GM23338 (cell line): ENCODE results near the gene CCDC63. TPM values are rescaled to one million over a fixed set of nuclear protein-coding genes. Genes with fewer than 3 reads are reported as not detected.

Experiments
- ATAC-seq: fragments of 200-7000 bp; cut with Tn5 transposase; 3 replicates; pipeline ENCODE4 v1.9.1; 2020
- DNase-seq: peaks from one replicate; pipeline ENCODE4 v3.0.0-alpha.2; 2015; ENCODE audit warnings: low spot score
- H2AFZ ChIP-seq: fragments of 200-600 bp; sonication (generic); 2 replicates; pipeline ENCODE4 v1.8.0; 2016; ENCODE audit warnings: antibody characterized with exemption, mild to moderate bottlenecking, moderate library complexity
- H3F3A ChIP-seq: fragments of 200-600 bp; sonication (generic); replicated peaks from 2 replicates; pipeline ENCODE4 v1.8.0; 2017; ENCODE audit warnings: antibody characterized with exemption, mixed run types, low read depth
- H3K27ac ChIP-seq: fragments of 200-600 bp; sonication (generic); 2 replicates; pipeline ENCODE4 v1.6.1; 2016; ENCODE audit warnings: low read depth
- H3K27me3 ChIP-seq: fragments of 200-600 bp; sonication (generic); 2 replicates; pipeline ENCODE4 v1.8.0; 2016; ENCODE audit warnings: mild to moderate bottlenecking, mixed run types, moderate library complexity; ENCODE audit not compliant: insufficient read depth
- H3K36me3 ChIP-seq: fragments of 200-600 bp; sonication (generic); 2 replicates; pipeline ENCODE4 v1.8.0; 2016; ENCODE audit warnings: mild to moderate bottlenecking; ENCODE audit not compliant: insufficient read depth
- H3K4me1 ChIP-seq: fragments of 200-600 bp; sonication (generic); 2 replicates; pipeline ENCODE4 v1.8.0; 2016; ENCODE audit warnings: mild to moderate bottlenecking, moderate library complexity; ENCODE audit not compliant: insufficient read depth
- H3K4me2 ChIP-seq: fragments of 200-600 bp; sonication (generic); 2 replicates; pipeline ENCODE4 v1.7.1; 2017; ENCODE audit warnings: mixed run types
- H3K4me3 ChIP-seq: fragments of 200-600 bp; sonication (generic); 2 replicates; pipeline ENCODE4 v1.6.1; 2016; ENCODE audit warnings: mixed run types
- H3K79me2 ChIP-seq: fragments of 200-600 bp; sonication (generic); replicated peaks from 2 replicates; pipeline ENCODE4 v1.8.0; 2017; ENCODE audit warnings: mild to moderate bottlenecking; ENCODE audit not compliant: insufficient read depth
- H3K9me2 ChIP-seq: fragments of 200-600 bp; sonication (generic); 2 replicates; pipeline ENCODE4 v1.8.0; 2017; ENCODE audit not compliant: insufficient read depth
- H4K20me1 ChIP-seq: fragments of 200-600 bp; sonication (generic); replicated peaks from 2 replicates; pipeline ENCODE4 v1.8.0; 2017; ENCODE audit warnings: mild to moderate bottlenecking; ENCODE audit not compliant: insufficient read depth
- H3K27ac Mint-ChIP-seq: 2 replicates; pipeline ENCODE4 v1.8.0; 2020; ENCODE audit warnings: inconsistent platforms, mild to moderate bottlenecking, moderate library complexity, mixed read lengths
- H3K27me3 Mint-ChIP-seq: 3 replicates; pipeline ENCODE4 v1.8.0; 2022; ENCODE audit warnings: low read depth, mild to moderate bottlenecking, moderate library complexity, mixed read lengths, inconsistent platforms; ENCODE audit not compliant: insufficient read depth, poor library complexity
- H3K36me3 Mint-ChIP-seq: 3 replicates; pipeline ENCODE4 v1.8.0; 2021; ENCODE audit warnings: low read depth, mild to moderate bottlenecking, inconsistent platforms, moderate library complexity, mixed read lengths
- H3K4me1 Mint-ChIP-seq: 3 replicates; pipeline ENCODE4 v1.8.0; 2020; ENCODE audit warnings: mild to moderate bottlenecking, inconsistent platforms, mixed read lengths
- H3K4me3 Mint-ChIP-seq: 3 replicates; pipeline ENCODE4 v1.8.0; 2021; ENCODE audit warnings: moderate library complexity, mild to moderate bottlenecking, inconsistent platforms, mixed read lengths
- H3K9me3 Mint-ChIP-seq: 3 replicates; pipeline ENCODE4 v1.8.0; 2020; ENCODE audit warnings: moderate library complexity, mild to moderate bottlenecking, inconsistent platforms, mixed read lengths
- CREB1 ChIP-seq: fragments of 250-450 bp; sonication (Bioruptor Pico); IDR thresholded peaks from 2 replicates; pipeline ENCODE4 v1.5.0; 2020; ENCODE audit warnings: low read depth, mild to moderate bottlenecking, moderate library complexity
- EZH2 ChIP-seq: fragments of 200-600 bp; sonication (generic); IDR thresholded peaks from one replicate; pipeline ENCODE4 v1.8.0; 2017; ENCODE audit warnings: antibody characterized with exemption, mild to moderate bottlenecking, low read depth; ENCODE audit not compliant: unreplicated experiment
- JUNB ChIP-seq: IDR thresholded peaks from one replicate; pipeline ENCODE4 v1.6.1; 2016; ENCODE audit warnings: antibody characterized with exemption; ENCODE audit not compliant: unreplicated experiment
- POLR2AphosphoS5 ChIP-seq: IDR thresholded peaks from 2 replicates; pipeline ENCODE4 v1.6.1; 2016; ENCODE audit warnings: antibody characterized with exemption, low read depth
- REST ChIP-seq: IDR thresholded peaks from one replicate; pipeline ENCODE4 v1.6.1; 2018; ENCODE audit warnings: antibody characterized with exemption; ENCODE audit not compliant: unreplicated experiment
- STAT1 ChIP-seq: IDR thresholded peaks from one replicate; pipeline ENCODE4 v1.6.1; 2016; ENCODE audit warnings: antibody characterized with exemption; ENCODE audit not compliant: unreplicated experiment
- ZNF114 ChIP-seq: fragments of 250-450 bp; sonication (Bioruptor Pico); IDR thresholded peaks from 2 replicates; pipeline ENCODE4 v1.5.0; 2020; ENCODE audit warnings: mild to moderate bottlenecking, moderate library complexity
- ZNF331 ChIP-seq: fragments of 250-450 bp; sonication (Bioruptor Pico); IDR thresholded peaks from 2 replicates; pipeline ENCODE4 v1.5.0; 2020; ENCODE audit warnings: low read depth, mild to moderate bottlenecking, moderate library complexity
- polyA plus RNA-seq: library from polyadenylated mRNA; unstranded; fragments of >200 nt; fragmentation: Nextera tagmentation; extraction: Ambion mirVana; gene quantifications from 2 replicates; pipeline ENCODE4 v1.2.1, GENCODE V29; 2016
- total RNA-seq: library from RNA; depleted of rRNA; stranded (reverse); fragments of >200 nt; shearing (Covaris generic); gene quantifications from 2 replicates; pipeline ENCODE4 v1.2.3, GENCODE V29; 2014
- TF ChIP-seq, protein P1 (sequence below): IDR thresholded peaks from 2 replicates; pipeline ENCODE4 v1.6.1; 2016; ENCODE audit warnings: antibody characterized with exemption
- TF ChIP-seq, protein P2 (sequence below), 2 experiments: fragments of 200-600 bp in 1 of 2; sonication (generic) in 1 of 2; conservative IDR thresholded peaks; 2 replicates each; pipeline versions ENCODE4 v1.5.1 to v1.6.1; 2016 to 2017; ENCODE audit warnings: antibody characterized with exemption in 2 of 2, low read depth in 2 of 2, mild to moderate bottlenecking in 2 of 2, moderate library complexity in 1 of 2

CCDC63 gene
- total and polyA plus RNA-seq, 2 experiments from 2014 or later = 1.8 TPM; not detected in 1

DNA sequence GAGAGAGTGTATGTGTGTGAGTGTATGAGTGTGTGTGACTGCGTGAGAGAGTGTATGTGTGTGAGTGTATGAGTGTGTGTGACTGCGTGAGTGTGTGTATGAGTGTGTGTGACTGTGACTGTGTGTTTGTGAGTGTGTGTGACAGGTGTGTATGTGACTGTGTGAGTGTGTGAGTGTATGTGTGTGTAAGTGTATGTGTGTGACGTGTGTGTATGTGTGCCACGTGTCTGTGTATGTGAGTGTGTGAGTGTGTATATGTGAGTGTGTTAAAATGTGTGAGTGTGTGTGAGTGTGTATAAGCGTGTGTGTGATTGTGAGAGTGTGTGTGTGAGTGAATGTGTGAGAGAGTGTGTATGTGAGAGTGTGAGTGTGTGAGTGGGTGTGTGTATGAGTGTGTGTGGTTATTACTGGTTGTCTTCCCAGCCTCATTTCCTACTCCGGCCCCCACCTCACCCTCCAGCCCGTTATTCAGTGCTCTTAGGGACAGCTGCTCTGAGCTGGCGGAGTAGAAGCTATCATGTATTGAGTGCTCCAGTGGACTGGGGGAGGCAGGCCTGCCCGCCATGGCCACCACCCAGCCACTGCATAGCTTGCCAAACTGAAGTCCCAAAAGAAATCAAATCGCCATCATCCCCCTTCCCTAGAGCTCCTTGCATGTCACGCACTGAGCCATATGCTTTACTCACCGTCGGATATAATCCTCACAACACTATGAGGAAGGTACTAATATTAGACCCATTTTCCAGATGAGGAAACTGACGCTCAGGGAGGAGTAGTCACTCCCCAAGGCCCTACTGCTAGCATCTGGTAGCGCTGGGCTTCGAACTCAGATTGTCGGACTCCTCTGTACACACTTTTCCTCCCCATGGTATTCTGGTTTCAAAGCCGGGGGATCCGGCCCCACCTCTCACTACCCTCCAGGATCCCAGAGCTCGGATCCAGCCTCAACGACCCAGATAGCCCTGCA lies 83.8 kb downstream of the CCDC63 start:
- Histone ChIP-seq H3K9me2 (0 out of 2 replicates have a peak, but pooled peaks cover 5% of the 10 kb centered on the region), H3K27me3 (no peaks in the 10 kb centered on the region), H3F3A (no peaks in the 10 kb centered on the region), H3K4me2 (no peak overlapping the region), H3K27ac (no peak overlapping the region), H3K4me1 (peaks cover 1% of the 10 kb centered on the region), H3K79me2 (no peaks in the 10 kb centered on the region), H3K4me3 (no peak overlapping the region), H4K20me1 (no peaks in the 10 kb centered on the region), H2AFZ (no peak overlapping the region), H3K36me3 (no peaks in the 10 kb centered on the region)
- Mint-ChIP-seq H3K27ac (no peak overlapping the region), H3K4me1 (peaks cover 23% of the 10 kb centered on the region), H3K4me3 (no peak overlapping the region), H3K27me3 (peaks cover 11% of the 10 kb centered on the region), H3K36me3 (peaks cover 6% of the 10 kb centered on the region; the same call in 1 of the 3 replicates), H3K9me3 (peaks cover 5% of the 10 kb centered on the region; the same call in 2 of the 3 replicates)
- no peak for TF ChIP-seq JUNB
- no peak for TF ChIP-seq REST
- no peak for TF ChIP-seq POLR2AphosphoS5
- no peak for TF ChIP-seq CREB1 (CRISPR knock-in tag)
- TF ChIP-seq, protein P1, sequence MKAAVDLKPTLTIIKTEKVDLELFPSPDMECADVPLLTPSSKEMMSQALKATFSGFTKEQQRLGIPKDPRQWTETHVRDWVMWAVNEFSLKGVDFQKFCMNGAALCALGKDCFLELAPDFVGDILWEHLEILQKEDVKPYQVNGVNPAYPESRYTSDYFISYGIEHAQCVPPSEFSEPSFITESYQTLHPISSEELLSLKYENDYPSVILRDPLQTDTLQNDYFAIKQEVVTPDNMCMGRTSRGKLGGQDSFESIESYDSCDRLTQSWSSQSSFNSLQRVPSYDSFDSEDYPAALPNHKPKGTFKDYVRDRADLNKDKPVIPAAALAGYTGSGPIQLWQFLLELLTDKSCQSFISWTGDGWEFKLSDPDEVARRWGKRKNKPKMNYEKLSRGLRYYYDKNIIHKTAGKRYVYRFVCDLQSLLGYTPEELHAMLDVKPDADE = no peak
- no peak for TF ChIP-seq EZH2
- no peak for TF ChIP-seq ZNF114 (CRISPR knock-in tag)
- no peak for TF ChIP-seq STAT1
- no peak for DNase-seq
- no peak for ATAC-seq

DNA sequence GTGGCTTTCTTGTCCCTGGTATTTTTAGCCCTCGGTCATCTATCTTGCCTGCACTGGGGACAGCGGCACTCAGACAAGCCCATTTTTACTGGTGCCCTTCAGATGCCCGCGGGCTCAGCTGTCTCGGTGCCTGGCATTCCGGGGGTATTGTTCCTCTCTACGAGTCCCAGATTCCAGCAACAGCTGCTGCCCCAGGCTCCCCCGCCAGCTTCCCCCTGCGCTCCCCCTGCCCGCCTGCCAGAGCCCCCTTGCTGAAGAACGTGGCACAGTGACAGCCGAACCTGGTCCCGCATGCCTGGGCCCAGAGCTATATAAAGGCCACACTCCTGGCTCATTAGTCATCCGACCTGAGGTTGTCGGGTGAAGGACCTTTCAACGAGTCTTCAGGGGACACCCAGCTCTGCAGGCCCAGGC lies 84.5 kb downstream of the CCDC63 start:
- H3K4me2 ChIP-seq = no peak overlapping the region
- 0 out of 2 replicates have a peak overlapping the region, but pooled peaks have one; percentile 56 for H2AFZ ChIP-seq
- DNase-seq (peak; percentile 37), ATAC-seq (no peak; the same call in 2 of the 3 replicates)
- no peaks in the 10 kb centered on the region for H3F3A ChIP-seq
- no peaks in the 10 kb centered on the region for H3K27me3 ChIP-seq
- H3K4me1 Mint-ChIP-seq = peaks cover 30% of the 10 kb centered on the region
- H3K36me3 Mint-ChIP-seq = peaks cover 6% of the 10 kb centered on the region; the same call in 1 of the 3 replicates
- 0 out of 2 replicates have a peak, but pooled peaks cover 5% of the 10 kb centered on the region for H3K9me2 ChIP-seq
- no peak overlapping the region for H3K4me3 Mint-ChIP-seq
- H4K20me1 ChIP-seq = no peaks in the 10 kb centered on the region
- peaks cover 5% of the 10 kb centered on the region; the same call in 2 of the 3 replicates for H3K9me3 Mint-ChIP-seq
- H3K4me1 ChIP-seq = peaks cover 8% of the 10 kb centered on the region
- H3K27ac ChIP-seq = peak overlapping the region; percentile 50; the same call in 1 of the 2 replicates
- no peaks in the 10 kb centered on the region for H3K36me3 ChIP-seq
- H3K27ac Mint-ChIP-seq = no peak overlapping the region
- no peak overlapping the region for H3K4me3 ChIP-seq
- H3K27me3 Mint-ChIP-seq = peaks cover 11% of the 10 kb centered on the region
- H3K79me2 ChIP-seq = no peaks in the 10 kb centered on the region
- TF ChIP-seq POLR2AphosphoS5 (no peak), ZNF331 (no peak), JUNB (no peak)
- TF ChIP-seq, protein P2, sequence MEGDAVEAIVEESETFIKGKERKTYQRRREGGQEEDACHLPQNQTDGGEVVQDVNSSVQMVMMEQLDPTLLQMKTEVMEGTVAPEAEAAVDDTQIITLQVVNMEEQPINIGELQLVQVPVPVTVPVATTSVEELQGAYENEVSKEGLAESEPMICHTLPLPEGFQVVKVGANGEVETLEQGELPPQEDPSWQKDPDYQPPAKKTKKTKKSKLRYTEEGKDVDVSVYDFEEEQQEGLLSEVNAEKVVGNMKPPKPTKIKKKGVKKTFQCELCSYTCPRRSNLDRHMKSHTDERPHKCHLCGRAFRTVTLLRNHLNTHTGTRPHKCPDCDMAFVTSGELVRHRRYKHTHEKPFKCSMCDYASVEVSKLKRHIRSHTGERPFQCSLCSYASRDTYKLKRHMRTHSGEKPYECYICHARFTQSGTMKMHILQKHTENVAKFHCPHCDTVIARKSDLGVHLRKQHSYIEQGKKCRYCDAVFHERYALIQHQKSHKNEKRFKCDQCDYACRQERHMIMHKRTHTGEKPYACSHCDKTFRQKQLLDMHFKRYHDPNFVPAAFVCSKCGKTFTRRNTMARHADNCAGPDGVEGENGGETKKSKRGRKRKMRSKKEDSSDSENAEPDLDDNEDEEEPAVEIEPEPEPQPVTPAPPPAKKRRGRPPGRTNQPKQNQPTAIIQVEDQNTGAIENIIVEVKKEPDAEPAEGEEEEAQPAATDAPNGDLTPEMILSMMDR (conservative IDR thresholded peaks at IDR 0.05; ENCODE audit: low read depth in 2 of 2) = no peak
